HepG2 (cell line): ENCODE measurements around the gene PMVK.

Experiments used
- ATF1 ChIP-seq: IDR thresholded peaks from 2 replicates; pipeline ENCODE4 v1.6.1; 2016; ENCODE audit warnings: mild to moderate bottlenecking, control low read depth
- ATF3 ChIP-seq: sonication (generic); formaldehyde crosslinking; IDR thresholded peaks from 2 replicates; pipeline ENCODE4 v1.4.0; 2020; ENCODE audit warnings: missing genetic modification reagents
- ELF4 ChIP-seq: sonication (generic); formaldehyde crosslinking; IDR thresholded peaks from 2 replicates; pipeline ENCODE4 v1.5.0; 2020; ENCODE audit warnings: missing genetic modification reagents, mild to moderate bottlenecking, moderate library complexity, borderline replicate concordance
- JUND ChIP-seq: sonication (generic); formaldehyde crosslinking; IDR thresholded peaks from 2 replicates; pipeline ENCODE4 v1.8.0; 2022; ENCODE audit warnings: mild to moderate bottlenecking, missing genetic modification reagents
- MATR3 ChIP-seq: sonication (generic); formaldehyde crosslinking; IDR thresholded peaks from 2 replicates; pipeline ENCODE4 v1.4.0; 2020; ENCODE audit warnings: missing genetic modification reagents
- RNF2 ChIP-seq: fragments of 450-650 bp; conservative IDR thresholded peaks from 2 replicates; pipeline ENCODE4 v1.6.1; 2016; ENCODE audit warnings: low read depth
- SUZ12 ChIP-seq: fragments of 150-350 bp; IDR thresholded peaks from 2 replicates; pipeline ENCODE4 v1.6.1; 2014; ENCODE audit warnings: low read depth, low read length
- TBP ChIP-seq: sonication (generic); formaldehyde crosslinking; IDR thresholded peaks from 2 replicates; pipeline ENCODE4 v1.5.0; 2020; ENCODE audit warnings: missing genetic modification reagents
- ZBTB7A ChIP-seq: sonication (generic); formaldehyde crosslinking; IDR thresholded peaks from 2 replicates; pipeline ENCODE4 v1.8.0; 2022; ENCODE audit warnings: mild to moderate bottlenecking, missing genetic modification reagents
- ZFP37 ChIP-seq: sonication (generic); formaldehyde crosslinking; IDR thresholded peaks from 2 replicates; pipeline ENCODE4 v1.4.0; 2020; ENCODE audit warnings: missing genetic modification reagents, borderline replicate concordance
- ZNF549 ChIP-seq: sonication (generic); formaldehyde crosslinking; IDR thresholded peaks from 2 replicates; pipeline ENCODE4 v1.5.0; 2020; ENCODE audit warnings: missing genetic modification reagents

- TF ChIP-seq TBP (CRISPR knock-in tag) (no peak), MATR3 (CRISPR knock-in tag) (no peak), SUZ12 (no peak), ATF1 (CRISPR knock-in tag) (peak; percentile 44; the same call in 1 of the 2 replicates), ELF4 (CRISPR knock-in tag) (no peak), RNF2 (no peak), ZNF549 (CRISPR knock-in tag) (no peak), JUND (CRISPR knock-in tag) (no peak), ATF3 (0 out of 2 replicates have a peak, but pooled peaks have one; percentile 35), ZBTB7A (peak; percentile 75; the same call in 1 of the 2 replicates), ZFP37 (CRISPR knock-in tag) (no peak)
These were observed 34.3 kb upstream of the PMVK start, which contains the start of gene SHC1 for GRCh38 chr1:154970631-154971340.
